GM18520 (cell line): ENCODE data around the gene PLEK2.

Experiments used
- ATAC-seq: cut with Tn5 transposase; IDR thresholded peaks from one replicate; pipeline ENCODE4 v1.9.1; 2021; ENCODE audit not compliant: unreplicated experiment

PLEK2 gene

DNA sequence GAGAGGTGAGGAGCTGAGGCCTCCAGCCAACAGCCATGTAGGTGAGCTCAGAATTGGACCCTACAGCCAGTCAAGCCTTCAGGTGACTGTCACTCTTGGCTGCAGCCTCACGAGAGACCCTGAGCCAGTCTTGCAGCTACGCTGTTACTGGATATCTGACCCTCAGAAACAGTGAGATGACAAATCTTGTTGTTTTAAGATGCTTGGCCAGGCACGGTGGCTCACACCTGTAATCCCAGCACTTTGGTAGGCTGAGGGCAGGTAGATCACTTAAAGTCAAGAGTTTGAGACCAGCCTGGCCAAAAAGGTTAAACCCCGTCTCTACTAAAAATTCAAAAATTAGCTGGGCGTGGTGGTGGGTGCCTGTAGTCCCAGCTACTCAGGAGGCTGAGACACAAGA is 6.2 kb downstream of the PLEK2 start:
- no peak for ATAC-seq

DNA sequence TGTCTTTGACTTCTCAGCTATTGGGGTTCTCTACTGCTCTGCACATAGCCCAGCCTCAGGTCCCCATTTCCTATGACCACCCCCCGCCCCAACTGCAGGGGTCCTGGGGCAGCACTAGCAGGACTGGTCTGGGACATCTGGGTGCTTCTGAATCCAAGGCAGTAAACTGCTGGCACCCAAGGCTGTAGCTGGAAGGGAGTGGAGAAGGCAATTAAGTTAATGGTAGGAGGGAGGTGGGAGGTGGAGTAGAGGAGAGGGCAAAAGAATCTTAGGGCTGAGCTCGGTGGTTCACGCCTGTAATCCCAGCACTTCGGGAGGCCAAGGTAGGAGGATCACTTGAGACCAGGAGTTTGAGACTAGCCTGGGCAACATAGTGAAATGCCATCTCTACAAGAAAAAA is 11.5 kb downstream of the PLEK2 start:
- ATAC-seq: no peak

DNA sequence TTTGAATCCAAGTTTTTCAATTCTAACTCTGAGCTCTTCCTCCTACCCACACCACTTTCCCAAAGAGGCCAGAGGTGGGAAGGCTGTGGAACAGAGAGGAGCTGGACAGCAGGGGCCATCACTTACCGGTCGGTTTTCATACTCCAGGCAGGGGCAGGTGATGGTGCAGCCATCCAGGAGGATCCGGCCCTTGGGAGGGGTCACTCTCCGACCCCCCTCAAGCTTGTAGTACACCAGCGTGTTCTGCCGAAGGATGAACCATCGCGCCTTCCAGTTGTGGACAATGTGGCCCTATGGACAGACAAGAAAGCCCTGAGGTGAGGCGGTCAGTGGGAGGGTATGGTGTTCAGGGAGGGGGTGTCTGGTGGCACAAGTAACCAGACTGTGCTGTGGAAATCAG is 14.4 kb downstream of the PLEK2 start:
- ATAC-seq: no peak

DNA sequence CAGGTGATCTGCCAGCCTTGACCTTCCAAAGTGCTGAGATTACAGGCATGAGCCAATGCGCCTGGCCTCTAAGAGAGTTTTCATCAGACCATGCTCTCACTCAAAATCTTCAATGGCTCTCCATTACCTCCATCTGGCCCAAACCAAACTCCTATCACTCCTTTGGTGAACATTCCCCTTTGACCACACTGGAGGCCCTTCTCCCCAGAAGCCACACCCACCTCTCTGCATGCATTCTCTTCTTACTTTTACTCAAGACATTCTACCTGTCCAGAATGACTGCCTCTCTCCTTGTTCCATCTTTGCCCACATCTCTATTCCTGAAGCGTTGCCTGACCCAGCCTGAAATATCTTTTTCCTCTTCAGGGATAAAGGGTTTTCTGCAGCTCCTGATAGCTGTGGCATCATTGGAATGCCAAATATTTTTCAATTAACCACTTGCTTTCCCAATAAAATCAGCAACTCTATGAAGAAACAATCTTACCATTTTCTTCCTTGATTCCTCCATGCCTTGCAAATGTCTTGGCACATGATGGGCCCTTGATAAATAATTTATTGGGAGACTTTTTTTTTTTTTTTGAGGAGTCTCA is 15.5 kb downstream of the PLEK2 start:
- no peak for ATAC-seq

DNA sequence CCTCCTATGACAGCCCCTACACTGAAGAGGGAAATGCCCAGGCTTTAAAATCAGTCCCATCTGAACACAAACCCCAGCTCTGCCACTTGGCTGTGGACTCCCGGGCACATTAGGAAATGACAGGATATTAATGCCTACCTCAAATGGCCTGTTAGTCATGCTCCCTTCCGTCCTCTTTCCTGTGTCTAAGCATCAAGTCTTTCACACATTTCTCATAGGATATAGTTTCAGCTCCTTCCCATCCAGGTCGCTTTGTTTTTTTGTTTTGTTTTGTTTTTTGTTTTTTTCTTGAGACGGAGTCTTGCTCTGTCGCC is 16.1 kb downstream of the PLEK2 start:
- no peak for ATAC-seq

DNA sequence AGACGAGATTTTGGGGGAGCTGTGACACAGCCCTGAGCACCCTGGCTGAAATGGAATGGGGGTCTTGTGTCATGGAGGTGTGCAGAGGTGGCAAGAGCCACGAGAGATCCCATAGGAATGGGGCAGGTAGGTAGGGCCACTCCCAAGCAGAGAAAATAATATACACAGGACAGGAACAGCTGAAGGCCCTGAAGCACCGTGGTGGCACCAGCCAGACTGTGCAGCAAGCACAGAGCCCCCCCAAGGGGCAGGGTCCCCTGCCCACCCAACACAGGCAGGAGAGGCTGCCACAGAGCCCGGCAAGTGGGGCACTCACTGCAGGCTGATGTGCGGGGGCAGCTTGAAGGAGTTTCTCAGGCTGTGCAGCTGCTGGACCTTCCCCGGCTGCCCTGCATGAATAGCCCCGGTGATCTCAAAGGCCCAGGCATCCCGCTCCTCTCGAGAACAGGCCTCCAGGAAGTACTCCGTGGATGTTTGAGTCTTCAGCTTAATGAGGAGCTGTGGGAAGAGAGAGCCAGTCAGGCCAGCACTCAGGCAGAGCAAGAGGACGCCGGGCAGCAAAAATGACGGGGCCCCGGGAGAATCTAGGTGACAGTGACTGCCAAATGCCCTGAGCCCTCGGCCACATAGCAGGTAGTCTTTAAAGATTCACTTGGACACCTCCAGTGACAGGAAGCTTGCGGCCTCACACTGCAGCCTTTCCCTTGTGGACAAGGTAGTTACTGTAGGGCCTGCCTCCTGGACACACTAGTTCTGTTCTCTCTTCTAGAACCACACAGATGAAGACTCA is 16.7 kb downstream of the PLEK2 start:
- ATAC-seq: no peak

DNA sequence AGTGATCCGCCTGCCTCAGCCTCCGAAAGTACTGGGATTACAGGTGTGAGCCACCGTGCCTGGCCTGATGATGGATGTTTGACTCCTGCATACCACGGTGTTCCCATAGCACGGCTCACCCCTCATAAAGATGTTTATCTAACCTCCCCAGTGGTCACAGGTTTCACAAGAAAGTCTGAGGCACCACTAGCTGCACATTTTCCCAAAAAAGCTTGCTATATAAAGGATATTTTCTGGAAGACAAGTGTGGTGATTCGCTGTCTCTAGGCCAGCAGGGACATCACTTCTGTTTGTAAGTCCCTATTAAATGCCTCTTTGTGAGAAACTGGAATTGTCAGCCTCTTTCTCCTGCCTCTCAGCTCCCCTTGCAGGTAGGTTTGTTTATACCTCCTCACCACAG is 18.3 kb downstream of the PLEK2 start:
- ATAC-seq: no peak

DNA sequence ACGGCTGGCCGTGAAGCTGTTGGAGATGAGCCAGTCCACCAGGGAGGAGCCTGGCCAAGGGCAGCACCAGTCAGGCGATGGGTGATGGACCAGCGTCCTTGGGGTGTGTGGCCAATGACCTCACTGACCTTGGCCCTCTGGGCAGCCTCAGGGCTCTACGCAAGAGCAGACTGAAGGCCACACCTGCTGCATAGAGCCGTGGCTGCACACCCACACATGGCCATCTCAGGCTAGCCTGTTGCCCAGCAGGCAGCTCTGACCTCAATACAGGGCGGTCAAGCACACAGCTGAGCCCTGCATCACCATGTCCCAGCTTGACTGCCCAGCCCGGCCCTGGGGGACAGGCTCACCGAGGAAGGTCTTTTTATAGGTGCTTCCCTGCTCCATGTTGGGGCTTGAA is 19.2 kb downstream of the PLEK2 start:
- ATAC-seq: no peak

DNA sequence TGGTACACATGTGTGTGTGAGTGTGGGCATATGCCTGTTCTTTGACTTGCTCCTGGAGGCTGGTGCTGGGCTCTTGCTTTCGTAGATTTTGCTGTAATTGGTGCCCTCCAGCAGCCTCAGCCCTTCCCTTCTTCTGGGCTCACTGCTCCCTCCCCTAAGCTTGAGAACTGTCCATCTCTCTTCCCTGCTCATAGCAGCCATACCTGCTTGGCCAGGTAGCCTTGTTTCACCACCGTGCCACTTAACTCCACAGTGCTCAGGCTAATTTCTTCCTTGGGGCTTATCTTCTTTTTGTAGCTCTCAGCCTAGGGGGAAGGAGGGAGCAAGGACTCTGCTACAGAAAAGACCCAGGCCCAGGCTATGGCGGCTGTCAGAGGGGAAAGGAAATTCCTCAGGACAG is 19.8 kb downstream of the PLEK2 start:
- ATAC-seq: no peak

DNA sequence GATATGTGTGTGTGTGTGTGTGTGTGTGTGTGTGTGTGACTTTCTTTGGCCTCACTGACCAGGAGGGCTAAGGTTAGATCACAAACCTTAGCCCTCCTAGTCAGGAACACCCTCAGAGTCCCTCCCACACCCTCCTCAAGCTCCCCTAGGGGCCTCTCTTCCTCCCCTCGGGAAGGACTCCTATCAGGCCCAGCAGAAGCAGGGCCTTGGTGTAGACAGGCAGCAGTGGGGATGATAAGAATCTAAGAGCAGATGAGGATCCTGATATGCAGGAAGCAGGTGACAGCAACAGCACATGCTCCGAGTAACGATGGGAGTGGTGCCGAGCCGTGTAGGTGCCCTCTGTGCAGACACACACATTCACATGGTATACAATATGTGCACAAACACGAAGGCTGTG is 20.7 kb downstream of the PLEK2 start:
- no peak for ATAC-seq

DNA sequence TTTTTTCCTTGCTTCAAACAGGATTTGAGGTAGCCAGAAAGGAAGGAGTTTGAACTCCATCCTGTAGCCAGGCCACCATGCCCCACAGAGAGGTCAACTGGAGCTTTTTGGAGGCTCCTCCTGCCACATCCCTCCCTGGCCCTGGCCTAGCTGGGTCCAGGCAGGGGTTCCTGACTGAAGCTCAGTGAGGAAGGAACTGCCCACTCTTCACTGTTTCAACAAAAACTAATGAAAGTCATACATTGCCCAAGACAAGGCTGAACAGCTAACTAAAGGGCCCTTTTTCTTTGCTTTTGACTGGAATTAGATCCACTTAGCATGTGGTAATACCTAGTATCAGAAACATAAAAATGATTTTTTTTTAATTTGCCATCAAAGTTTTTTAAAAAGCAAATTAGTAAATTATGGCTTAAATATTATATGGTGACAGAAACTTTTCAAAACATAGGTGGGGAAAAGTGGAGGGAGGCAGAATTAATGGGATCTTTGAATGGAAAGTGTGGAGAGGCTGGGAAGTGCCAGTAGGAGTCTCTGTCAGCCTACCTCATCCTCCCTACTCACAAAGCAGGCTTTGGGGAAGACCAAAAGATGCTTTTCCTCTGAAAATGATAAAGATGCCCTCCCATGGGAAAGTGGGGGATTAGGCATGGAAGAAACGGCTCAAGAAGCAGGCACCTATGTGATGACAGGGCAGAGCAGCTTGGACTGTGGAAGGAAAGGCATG is 22.0 kb downstream of the PLEK2 start:
- no peak for ATAC-seq

DNA sequence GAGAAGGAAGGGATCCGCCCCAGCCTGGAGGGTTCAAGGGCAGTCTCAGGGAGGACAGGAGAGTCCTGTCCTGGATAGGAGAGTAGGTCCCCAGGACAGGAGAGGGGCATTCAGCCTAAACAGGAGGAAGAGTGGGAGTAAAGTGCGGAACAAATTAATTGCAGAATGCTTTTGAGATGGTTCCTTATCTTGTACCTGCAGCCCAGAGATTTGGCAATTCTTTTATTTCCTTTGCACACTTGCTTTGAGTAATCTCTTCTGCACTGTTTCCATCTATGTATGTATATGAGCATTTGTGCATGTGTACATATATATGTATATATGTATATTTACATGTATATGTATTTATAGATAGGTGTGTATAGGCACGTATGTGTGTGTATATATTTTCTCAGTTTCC is 22.7 kb downstream of the PLEK2 start:
- ATAC-seq: no peak

DNA sequence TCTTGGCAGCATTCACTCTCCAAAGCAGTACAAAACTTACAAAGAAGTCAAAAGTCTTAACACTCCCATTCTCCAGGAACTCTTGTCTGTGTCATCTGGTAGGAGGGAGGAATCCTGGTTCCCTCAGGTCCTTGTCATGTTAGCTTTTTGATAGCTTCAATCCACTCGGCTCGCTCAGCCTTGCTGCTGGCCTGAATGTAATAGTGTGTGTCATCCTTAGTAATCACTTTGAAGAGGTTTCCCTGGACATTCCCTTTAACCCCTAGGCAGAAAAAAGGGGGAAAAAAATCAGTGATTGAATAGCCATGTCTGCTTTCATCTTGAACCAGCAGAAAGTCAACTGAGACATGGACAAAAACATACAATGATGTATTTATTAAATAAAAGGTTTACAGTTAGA is 24.8 kb downstream of the PLEK2 start:
- no peak for ATAC-seq

DNA sequence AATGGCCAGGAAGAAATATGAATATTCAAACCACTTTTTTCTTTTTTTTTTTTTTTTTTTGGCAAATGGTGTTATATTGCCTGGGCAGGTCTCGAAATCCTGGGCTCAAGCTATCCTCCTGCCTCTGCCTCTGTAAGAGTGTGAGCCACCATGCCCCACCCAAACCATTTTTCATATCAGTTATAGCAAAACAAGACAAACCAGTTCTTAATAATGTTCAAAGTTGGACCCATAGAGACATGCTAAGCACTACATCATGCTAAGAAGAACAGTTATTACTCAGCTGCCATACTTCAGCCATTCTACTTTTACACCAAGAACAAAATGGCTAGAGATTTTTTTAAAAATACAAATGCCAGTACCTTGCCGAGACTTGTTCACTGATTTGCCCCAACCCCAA is 26.3 kb downstream of the PLEK2 start:
- ATAC-seq: no peak

DNA sequence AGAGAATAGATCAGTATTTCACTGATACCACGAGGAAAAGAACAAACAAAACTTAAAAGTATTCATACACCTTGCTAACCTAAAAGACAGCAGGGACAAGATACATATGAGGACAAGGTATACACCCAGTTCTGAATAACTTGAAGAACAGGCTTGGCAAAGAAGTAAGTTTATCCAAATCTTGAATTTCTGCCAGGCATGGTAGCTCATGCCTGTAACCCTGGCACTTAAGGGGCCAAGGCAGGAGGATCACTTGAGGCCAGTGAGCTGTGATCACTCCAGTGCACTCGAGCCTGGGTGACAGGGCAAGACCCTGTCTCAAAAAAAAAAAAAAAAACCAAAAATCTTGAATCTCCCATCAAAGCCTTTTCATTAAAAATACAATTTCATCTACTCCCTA is 26.8 kb downstream of the PLEK2 start:
- no peak for ATAC-seq

DNA sequence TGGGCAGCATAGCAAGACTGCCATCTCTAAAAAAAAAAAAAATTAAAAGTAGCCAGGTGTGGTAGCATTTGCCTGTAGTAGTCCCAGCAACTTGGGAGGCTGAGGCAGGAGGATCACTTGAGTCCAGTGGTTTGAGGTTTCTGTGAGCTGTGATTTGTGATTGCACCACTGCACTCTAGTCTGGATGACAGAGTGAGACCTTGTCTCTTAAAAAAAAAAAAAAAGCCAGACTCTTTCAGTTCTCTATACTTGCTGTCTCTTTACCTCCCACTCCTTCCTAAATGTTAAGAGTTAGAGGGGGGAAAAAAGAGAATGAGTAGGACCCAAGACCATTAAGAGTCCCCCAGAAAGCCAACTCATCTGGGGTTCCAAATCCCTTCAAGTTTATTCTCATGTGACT is 34.0 kb downstream of the PLEK2 start:
- ATAC-seq: no peak

DNA sequence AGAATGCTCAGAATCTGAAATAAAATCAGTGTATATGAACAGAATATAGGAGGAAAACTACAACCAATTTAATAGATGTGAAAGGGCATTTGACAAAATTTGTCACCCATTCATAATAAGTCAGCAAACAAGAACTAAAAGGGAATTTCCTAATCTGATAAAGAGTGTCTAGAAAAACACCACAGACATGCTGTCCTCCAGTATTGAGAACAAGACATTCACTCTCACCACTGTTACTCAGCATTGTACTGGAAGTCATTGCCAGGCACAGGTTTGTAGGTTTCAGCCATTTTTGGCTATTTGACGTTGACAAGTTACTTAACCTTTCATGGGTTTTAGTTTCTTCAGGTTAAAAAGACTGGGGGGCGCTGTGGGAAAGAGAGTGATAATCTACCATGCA is 38.6 kb downstream of the PLEK2 start:
- peak; percentile 72 for ATAC-seq

DNA sequence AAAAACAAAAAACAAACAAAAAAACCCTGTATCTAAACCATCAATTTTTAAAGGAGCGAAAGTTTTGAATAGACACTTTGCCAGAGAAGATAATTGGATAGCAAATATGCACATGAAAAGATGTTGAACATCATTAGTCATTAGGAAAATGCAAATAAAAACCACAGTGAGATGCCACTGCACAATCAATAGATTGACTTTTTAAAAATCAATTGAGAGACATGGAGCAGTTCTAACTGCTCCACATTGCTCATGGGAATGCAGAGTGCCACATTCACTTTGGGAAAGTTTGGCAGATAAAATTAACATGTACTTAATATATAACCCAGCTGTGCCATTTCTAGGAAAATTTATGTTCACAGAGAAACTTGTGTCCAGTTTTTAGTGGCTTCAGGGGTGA is 39.1 kb downstream of the PLEK2 start:
- ATAC-seq: no peak

DNA sequence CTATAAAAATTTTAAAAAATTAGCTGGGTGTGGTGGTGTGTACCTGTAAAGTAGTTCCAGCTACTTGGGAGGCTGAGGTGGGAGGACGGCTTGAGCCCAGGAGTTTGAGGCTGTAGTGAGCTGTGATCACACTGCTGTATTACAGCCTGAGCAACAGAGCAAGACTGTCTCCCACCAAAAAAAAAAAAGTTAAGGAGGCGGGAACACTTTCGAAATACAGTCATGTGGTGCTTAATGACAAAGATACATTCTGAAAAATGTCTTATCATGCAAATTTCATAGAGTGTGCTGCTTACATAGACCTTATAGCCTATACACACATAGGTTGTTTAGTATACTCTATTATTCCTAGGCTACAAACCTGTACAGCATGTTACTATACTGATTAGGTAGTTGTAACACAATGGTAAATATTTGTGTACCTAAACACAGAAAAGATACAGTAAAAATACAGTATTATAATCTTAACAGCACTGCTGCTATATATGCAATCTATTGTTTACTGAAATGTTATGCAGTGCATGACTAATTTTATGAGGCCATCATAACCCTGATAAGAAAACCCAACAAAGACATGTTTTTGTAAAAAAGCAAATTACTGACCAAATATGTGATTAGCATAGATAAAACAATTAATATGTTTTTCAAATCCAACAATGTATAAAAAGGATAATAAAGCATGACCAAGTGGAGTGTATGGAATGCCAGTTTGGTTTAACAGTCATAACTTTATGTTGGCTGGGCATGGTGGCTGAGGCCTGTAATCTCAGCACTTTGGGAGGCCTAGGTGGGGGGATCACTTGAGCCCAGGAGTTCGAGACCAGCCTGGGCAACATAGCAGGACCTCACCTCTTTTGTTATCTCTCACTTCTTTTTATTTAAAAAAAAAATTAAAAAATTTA is 40.5 kb downstream of the PLEK2 start:
- ATAC-seq: no peak

DNA sequence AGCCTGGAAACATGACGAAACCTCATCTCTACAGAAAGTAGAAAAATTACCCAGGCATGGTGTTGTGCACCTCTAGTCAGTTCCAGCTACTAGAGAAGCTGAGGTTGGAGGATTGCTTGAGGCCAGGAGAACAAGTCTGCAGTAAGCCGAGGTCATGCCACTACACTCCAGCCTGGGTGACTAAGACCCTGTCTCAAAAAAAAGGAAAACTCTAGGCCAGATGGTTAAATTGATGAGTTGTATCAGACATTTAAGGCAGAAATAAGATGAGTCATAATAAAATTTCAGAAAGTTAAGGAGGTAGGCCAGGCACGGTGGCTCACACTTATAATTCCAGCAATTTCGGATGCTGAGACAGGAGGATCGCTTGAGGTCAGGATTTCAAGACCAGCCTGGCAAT is 41.1 kb downstream of the PLEK2 start:
- no peak for ATAC-seq

DNA sequence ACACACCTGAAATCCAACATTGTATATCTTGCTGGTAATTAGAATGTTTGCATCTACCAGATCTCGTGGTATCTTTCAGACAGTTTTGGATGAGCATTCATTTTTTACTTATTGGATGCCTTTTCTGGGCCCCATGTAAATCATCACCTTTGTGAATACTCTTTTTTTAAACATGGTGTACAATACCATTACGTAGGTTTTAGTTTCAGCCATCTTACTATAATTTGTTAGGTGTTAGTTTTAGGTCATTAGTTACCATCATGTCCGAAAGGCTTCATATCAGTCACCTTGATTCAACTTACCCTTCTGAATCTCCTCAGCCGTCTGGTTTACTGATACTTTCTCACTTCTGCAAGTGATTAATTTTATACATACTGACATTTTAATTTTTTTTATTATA is 46.5 kb downstream of the PLEK2 start:
- ATAC-seq: no peak
